CD4-positive, alpha-beta T cell treated with Interleukin-4 for 1 hour (primary cell): ENCODE measurements around the gene CABP2.
"Not testable (repeated sequence)": the region's sequence is repeated elsewhere in the genome, so short reads cannot be mapped to it uniquely, and the experiment has no call there.

Experiments
- DNase-seq, 2 donors: peaks; one replicate each; pipeline ENCODE4 v3.0.0-alpha.2; 2020 to 2022

The CABP2 gene

GRCh38 chr11:67538823-67539505 is 15.7 kb upstream of the CABP2 start:
- DNase-seq, result no peak

DNA sequence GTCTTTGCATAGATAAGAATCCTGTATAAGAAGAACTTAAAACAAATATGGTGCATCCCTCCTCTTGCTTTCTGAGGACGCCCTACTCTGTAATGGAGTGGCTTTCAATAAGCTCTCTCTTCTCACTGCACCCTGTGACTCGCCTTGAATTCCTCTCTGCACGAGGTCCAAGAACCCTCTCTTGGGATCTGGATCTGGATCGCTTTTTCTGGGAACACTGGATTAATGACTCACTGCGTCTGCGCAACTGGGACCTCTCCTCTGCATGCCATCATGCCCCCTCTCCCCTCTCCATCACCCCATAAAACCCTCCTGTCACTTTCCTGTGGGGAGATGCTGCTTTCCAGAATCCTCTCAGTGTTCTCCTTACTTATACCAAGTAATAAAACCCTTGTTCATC is 15.1 kb upstream of the CABP2 start:
- DNase-seq, result no peak

- no peak for DNase-seq
These were observed 12.3 kb upstream of the CABP2 start for GRCh38 chr11:67535561-67535960.

- DNase-seq, result no peak
These were observed 10.9 kb upstream of the CABP2 start for GRCh38 chr11:67534070-67534679.

DNA sequence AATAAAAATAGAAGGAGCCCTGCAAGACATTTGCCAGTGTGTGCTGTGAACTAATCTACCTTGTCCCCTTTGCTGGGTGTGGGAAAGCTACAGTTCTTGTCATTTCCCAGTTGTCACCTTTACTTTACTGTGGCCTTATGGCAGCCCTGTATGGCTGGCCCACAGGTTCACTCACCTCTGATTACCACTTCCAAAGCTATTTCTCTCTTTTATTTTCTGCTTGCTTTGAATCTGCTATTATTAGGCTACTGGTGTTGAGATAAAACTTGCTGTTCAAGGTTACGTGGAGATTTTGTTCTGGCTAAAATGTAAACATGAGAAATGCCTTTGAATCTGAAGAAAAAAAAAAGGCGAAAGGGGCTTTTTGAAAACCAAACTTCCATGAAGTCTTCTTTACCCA is 9.6 kb upstream of the CABP2 start:
- DNase-seq, result no peak

DNA sequence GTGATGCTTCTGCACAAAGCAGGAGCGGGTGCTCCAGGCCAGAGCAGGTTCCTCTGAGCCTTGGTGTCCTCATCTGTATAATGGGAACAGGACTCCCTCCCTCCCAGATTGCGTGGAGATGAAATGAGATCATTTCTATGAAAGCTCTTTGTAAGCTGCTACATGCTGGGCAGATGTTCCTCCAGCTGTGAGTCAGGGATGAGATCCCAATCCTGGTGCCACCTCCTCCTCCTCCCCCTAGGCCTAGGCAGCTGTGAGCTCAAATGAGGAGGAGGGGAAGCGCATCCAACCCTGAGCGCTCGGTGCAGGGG is 7.0 kb upstream of the CABP2 start:
- DNase-seq, result no peak

GRCh38 chr11:67528376-67528775 is 5.1 kb upstream of the CABP2 start:
- no peak for DNase-seq

- DNase-seq, result no peak
These were observed 2.2 kb upstream of the CABP2 start for GRCh38 chr11:67525275-67525976.

DNA sequence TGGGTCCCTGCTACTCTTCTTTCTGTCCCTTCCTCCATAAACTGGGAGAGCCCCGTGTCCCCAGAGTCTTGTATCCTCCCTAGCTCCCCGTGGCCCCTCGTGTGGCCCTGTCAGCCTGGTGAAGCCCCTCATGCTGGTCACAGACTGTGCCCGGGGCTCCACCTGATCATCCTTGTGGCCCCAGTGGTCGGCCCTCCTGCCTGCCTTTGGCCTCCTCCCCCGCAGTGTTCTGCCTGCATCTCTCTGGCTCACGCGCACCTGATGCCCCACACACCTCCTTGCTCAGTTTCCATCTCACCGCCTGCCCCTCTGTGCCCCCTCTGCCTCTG is 1.2 kb upstream of the CABP2 start:
- DNase-seq, result no peak

- no peak for DNase-seq
These were observed 572 bp upstream of the CABP2 start for GRCh38 chr11:67523556-67524479.

- no peak for DNase-seq
These were observed 908 bp downstream of the CABP2 start for GRCh38 chr11:67522338-67522737.

DNA sequence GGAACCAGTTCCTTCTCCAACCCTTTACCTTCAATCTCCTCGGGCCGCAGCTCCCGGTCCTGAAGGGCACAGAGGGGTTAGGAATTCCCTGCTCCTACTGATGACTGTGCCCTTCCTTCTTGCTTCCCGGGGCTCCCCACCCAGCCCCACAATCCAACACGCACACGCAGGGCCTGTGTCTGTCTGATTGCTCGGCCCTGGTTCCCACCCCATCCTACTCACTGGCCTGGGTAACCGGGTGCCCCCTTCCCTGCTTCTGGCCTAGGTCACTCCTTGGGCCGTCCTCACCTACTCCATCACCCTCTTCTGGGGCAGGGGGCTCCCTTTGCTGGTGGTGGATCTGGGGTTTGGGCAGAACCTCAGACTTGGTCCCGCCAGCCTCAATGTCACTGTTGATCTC is 1.3 kb downstream of the CABP2 start:
- DNase-seq, result no peak

DNA sequence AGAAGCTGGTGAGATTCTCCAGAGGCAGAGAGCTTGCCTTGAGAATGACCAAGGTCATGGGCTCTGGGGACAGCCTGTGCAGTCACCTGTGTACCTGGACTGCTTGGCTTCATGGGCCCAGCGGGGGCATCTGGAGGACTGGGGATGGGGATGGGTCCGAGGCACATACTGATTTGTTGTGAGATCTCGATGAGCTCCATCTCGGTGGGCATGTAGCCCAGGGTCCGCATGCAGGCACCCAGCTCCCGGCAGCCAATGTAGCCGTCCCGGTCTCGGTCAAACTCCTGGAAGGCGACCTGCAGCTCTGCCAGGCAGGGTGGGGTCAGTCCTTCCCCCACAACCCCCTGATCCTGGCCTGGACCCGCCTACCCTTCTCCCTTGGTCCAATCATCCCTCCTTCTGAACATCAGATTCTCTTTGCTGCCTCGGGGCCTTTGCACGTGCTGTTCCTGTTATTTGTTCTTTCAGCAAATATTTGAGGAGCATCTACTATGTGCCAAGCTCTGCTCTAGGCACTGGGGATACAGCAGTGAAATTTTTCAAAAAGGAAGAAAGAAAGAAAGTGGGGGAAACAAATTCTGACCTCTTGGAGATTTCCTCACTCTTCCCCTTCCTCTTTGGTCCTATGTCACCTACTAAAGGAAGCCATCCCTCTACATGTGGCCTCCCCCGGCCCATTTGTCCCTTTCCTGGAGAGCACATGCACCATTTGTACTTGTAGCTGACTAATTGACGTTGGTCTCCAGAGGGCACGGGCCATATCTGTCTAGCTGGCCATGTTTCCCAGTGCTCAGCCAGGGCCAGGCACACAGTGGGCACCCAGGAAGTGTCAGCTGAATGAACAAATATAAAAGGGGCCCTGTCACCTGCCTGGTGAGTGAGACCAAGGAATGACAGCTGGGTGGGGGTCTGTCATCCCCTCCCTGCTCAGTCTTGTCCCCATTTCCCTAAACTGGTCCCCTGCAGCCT is 2.1 kb downstream of the CABP2 start:
- no peak for DNase-seq

DNA sequence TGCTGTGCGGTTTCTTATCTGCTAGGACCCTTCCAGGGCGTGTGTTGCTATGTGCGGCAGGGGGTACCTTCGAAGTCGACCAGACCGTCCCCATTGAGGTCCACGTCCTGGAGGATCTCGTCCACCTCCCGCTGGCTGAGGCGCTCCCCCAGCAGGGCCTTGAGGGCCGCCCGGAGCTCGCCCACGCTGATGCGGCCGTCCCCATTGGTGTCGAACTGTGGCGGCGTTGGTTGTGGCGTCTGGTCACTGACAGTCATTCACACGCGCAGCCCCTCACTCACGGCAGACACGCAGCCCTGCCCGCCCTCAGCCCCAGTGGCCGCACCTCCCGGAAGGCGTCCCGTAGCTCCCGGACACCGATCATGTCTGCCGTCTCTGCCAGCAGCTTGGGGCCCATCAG is 3.5 kb downstream of the CABP2 start:
- no peak for DNase-seq

- no peak for DNase-seq
These were observed 5.3 kb downstream of the CABP2 start for GRCh38 chr11:67517784-67518552.

GRCh38 chr11:67516806-67517205 is 6.4 kb downstream of the CABP2 start:
- DNase-seq, result no peak

- DNase-seq, result no peak
These were observed 9.1 kb downstream of the CABP2 start for GRCh38 chr11:67514116-67514515.

GRCh38 chr11:67511558-67511957 is 11.7 kb downstream of the CABP2 start:
- DNase-seq, result not testable (repeated sequence)

- DNase-seq, result no peak
These were observed 13.3 kb downstream of the CABP2 start for GRCh38 chr11:67510023-67510345.

DNA sequence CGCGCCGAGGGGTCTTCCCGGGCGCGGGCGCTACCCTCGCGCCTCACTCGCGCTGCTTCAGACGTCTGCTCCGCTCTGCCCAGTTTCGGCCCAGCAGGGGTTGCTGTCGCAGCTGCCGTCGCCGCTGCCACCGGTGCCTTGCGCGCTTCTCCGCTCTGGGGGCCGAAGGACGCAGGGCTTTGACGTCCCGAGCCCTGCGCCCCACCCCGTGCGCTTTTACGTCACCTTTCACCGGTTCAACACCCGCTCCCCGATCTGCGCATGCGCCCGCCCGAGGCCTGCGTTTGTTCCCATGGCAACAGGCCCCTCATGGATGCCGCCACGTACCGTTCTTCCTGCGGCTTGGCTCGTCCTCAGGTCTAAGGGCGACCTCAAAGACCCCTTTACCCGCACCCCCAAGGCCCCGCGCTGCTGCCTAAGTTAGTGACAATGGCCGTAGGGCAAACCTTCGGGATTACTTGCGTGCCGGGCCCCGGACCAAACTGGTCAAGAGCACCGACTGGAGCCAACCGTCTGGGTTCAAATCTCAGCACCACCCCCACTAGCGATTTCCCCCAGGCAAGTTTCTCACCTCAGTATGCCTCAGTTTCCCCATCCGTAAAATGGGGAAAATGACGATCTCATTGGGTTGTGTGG is 14.6 kb downstream of the CABP2 start:
- DNase-seq, result peak; percentile 98

DNA sequence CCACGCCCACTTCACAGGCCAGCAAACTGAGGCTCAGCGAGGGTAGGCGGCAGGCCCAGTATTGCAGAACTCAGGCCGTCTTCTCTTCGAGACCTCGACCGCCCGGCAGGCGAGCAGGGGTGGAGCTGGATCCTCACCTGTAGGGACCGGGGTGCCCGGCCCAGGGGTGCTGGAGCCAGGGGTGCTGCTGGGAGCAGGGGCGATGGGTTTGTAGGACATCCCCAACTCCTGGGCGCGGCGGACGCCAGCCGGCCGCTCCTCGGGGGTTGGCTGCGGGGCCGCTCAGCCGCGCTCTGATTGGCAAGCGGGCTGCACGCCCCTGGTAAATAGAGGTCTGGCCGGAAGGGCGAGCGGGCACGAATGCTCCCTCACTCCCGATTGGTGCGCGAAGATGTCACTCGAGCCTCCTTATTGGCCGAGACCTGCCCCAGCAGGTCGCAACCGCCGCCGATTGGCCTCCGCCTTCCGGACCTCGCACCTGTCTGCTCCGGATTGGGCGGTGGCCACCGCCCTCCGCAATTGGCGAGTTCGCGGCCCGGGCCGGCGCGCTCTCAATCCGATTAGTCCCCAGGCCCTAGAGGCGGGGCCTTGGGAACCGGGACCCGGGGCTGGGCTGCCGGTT is 15.3 kb downstream of the CABP2 start, which contains the start of gene CDK2AP2:
Gene CDK2AP2, minus strand, starts transcription at position 299 of the 622 bp plus-strand sequence. Its CDS starts 80 bp downstream, at position 219.
- DNase-seq, result peak; percentile 98 to 99
